ENCODE data around the gene PLD6.

Gene PLD6

GRCh38 chr17:17177176-17177575, 29.0 kb downstream of the PLD6 start:
- Mint-ChIP-seq H3K4me1 (peaks cover 98% of the 10 kb centered on the region), H3K9me3 (no peaks in the 10 kb centered on the region), H3K27me3 (no peaks in the 10 kb centered on the region), H3K27ac (peak overlapping the region; percentile 5 to 15), H3K4me3 (peak overlapping the region in 1 of 2 donors; percentile 51)
- no peak for ATAC-seq
- DNase-seq, result no peak

GRCh38 chr17:17176341-17176740, 29.8 kb downstream of the PLD6 start:
- ATAC-seq, result no peak
- peak overlapping the region in 1 of 2 donors; percentile 71 for H3K27ac Mint-ChIP-seq

GRCh38 chr17:17175917-17176316, 30.2 kb downstream of the PLD6 start:
- peaks cover 96% of the 10 kb centered on the region for H3K4me1 Mint-ChIP-seq
- H3K27me3 Mint-ChIP-seq, result no peaks in the 10 kb centered on the region
- no peaks in the 10 kb centered on the region for H3K9me3 Mint-ChIP-seq
- peak overlapping the region in 1 of 2 donors; percentile 51 for H3K4me3 Mint-ChIP-seq
- ATAC-seq (no peak), DNase-seq (no peak)
- peak overlapping the region in 1 of 2 donors; percentile 71 for H3K27ac Mint-ChIP-seq

More at GRCh38 chr17:17176341-17176740, 29.8 kb downstream of the PLD6 start:
- Mint-ChIP-seq H3K4me3 (peak overlapping the region in 1 of 2 donors; percentile 51), H3K27me3 (no peaks in the 10 kb centered on the region), H3K4me1 (peaks cover 96% of the 10 kb centered on the region), H3K9me3 (no peaks in the 10 kb centered on the region)
- DNase-seq, result no peak

DNA sequence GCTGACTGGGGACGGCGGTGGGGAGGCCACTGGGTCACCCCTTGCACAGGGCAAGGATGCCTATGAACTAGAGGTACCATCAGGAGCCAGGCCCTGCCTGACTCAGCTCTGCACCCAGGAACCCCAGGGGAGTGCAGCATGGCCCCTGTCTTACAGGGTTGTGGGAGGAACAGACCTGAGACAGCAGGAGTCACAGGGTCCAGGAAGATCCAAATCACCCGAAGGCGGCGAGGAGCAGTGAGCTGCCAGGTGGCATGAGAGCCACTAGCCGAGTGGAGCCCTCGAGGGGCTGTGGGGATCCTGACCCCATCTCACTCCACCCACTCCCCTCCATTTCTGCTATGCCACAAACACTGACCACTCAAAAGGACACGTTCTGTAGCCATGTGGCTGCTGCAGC, 30.8 kb downstream of the PLD6 start:
- DNase-seq (no peak), ATAC-seq (no peak)
- Mint-ChIP-seq H3K9me3 (no peaks in the 10 kb centered on the region), H3K4me1 (peaks cover 94% of the 10 kb centered on the region), H3K27me3 (no peaks in the 10 kb centered on the region), H3K4me3 (no peak overlapping the region), H3K27ac (peak overlapping the region in 1 of 2 donors; percentile 59)

GRCh38 chr17:17173921-17174320, 32.2 kb downstream of the PLD6 start:
- ATAC-seq (no peak), DNase-seq (no peak)
- Mint-ChIP-seq H3K9me3 (no peaks in the 10 kb centered on the region), H3K27ac (no peak overlapping the region), H3K4me1 (peaks cover 90% of the 10 kb centered on the region), H3K4me3 (no peak overlapping the region), H3K27me3 (no peaks in the 10 kb centered on the region)

DNA sequence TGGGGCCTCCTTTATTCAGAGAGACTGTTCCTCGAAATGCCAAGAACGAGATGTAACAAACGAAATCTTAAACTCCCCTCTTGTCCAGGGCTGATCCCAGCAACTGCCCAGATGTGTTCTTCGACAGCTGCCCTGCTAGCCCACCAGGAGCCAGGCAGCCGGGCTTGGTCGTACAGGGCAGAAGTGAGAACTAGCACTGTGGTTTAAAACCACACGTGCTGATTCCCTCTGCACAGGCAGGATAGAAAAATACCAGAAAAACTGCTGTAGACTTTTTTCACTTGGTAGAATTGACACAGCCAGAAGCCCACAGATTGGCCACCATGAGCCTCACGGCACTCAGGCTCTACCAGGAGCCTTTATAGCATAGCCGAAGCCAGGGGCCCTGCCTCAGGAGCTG, 33.1 kb downstream of the PLD6 start:
- H3K4me1 Mint-ChIP-seq, result peaks cover 89% of the 10 kb centered on the region
- H3K27me3 Mint-ChIP-seq, result no peaks in the 10 kb centered on the region
- H3K9me3 Mint-ChIP-seq, result no peaks in the 10 kb centered on the region
- ATAC-seq (peak; percentile 8), DNase-seq (no peak)
- H3K4me3 Mint-ChIP-seq, result no peak overlapping the region
- H3K27ac Mint-ChIP-seq, result peak overlapping the region in 1 of 2 donors; percentile 42

DNA sequence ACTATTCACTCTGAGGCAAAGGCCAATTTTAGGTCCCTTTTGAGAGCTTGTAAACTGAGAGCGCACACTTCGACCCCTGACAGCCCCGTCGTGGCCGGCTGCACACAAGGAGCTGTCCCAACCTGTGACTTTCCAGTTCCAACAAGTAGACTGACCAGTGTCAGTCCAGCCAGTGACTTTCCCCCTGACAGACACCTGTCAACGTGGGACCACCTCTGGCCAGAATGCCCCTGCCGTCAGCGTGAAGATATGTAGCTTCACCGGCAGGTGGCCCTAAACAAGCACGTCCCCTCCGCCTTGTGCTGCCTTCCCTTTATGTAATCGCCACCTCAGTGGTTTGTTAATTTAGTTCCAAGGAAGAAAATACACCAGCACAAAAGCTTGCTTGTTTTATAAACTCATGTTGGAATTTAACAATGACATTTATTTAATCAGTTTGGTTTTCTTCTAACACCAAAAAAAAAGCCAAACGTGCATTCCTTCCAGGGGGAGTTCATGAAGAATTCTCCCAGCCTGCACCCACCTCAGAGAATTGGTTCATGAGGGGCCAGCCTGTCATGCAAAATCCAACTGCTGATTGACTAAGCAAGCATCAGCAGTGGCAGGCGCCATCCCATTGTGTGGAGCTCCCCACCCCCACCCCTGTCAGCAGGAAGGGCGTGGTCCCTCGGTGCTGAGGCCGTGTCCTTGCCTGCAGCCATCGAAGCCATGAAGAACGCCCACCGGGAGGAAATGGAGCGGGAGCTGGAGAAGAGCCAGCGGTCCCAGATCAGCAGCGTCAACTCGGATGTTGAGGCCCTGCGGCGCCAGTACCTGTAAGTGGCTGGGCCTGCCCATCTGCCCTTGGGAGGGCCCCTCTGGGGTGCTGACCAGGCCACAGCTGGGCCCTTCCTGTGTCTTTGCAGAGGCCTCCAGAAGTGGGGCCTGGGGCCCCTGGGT, 33.9 kb downstream of the PLD6 start:
- H3K4me1 Mint-ChIP-seq, result peaks cover 84% of the 10 kb centered on the region
- DNase-seq (no peak), ATAC-seq (no peak)
- H3K27ac Mint-ChIP-seq, result peak overlapping the region; percentile 19 to 48
- no peak overlapping the region for H3K4me3 Mint-ChIP-seq
- H3K9me3 Mint-ChIP-seq, result no peaks in the 10 kb centered on the region
- no peaks in the 10 kb centered on the region for H3K27me3 Mint-ChIP-seq

DNA sequence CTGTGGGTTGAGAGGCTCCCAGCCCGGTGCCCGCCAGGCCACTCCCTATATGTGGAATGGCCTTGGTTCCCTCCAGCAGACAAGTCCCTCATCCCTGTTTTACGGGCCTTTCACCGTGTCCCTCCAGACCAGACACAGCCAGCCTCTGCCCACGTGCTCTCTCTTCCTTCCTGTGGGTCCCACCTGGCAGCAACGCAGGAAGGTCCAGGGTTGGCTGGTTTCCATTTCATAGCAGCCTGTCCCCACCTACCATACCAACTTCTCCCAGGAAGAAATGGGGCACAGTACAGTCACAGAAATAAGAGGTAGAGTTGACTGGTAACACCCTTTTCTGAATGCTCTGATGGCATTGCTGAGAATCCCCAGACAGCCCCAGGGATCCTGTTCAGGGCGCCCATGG, 34.9 kb downstream of the PLD6 start:
- DNase-seq (no peak), ATAC-seq (no peak)
- Mint-ChIP-seq H3K9me3 (no peaks in the 10 kb centered on the region), H3K27me3 (no peaks in the 10 kb centered on the region), H3K4me3 (no peak overlapping the region), H3K4me1 (peaks cover 77% of the 10 kb centered on the region), H3K27ac (peak overlapping the region; percentile 65 to 78)

- no peaks in the 10 kb centered on the region for H3K9me3 Mint-ChIP-seq
- no peak overlapping the region for H3K27ac Mint-ChIP-seq
- DNase-seq (no peak), ATAC-seq (no peak)
- no peak overlapping the region for H3K4me3 Mint-ChIP-seq
- H3K27me3 Mint-ChIP-seq, result no peaks in the 10 kb centered on the region
- peaks cover 69% of the 10 kb centered on the region for H3K4me1 Mint-ChIP-seq
These were observed 35.7 kb downstream of the PLD6 start for GRCh38 chr17:17170346-17170985.

DNA sequence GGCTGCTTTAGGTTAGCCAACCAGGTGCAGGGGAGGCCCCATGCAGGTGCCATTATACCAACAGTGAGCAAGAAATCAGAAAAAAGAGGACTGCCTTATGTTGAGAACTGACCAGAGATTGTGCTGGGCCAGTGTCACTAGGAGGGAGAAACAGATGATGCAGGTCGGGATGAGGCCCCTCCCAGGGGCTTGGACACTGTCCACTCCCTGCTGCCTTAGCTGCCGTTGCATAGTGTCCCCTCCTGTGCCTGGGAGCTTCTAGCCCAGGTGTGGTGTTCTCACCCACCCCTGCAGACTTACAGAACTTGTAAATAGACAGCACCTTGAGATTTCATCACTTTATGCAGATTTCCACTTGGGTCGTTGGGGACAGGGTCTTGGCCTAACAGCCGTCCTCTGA, 36.7 kb downstream of the PLD6 start:
- no peak for ATAC-seq
- Mint-ChIP-seq H3K9me3 (no peaks in the 10 kb centered on the region), H3K4me3 (no peak overlapping the region), H3K27me3 (no peaks in the 10 kb centered on the region), H3K4me1 (peaks cover 59% of the 10 kb centered on the region), H3K27ac (peak overlapping the region in 1 of 2 donors; percentile 34)
- no peak for DNase-seq

- peaks cover 51% of the 10 kb centered on the region for H3K4me1 Mint-ChIP-seq
- H3K4me3 Mint-ChIP-seq, result no peak overlapping the region
- ATAC-seq (no peak), DNase-seq (no peak)
- no peaks in the 10 kb centered on the region for H3K9me3 Mint-ChIP-seq
- no peaks in the 10 kb centered on the region for H3K27me3 Mint-ChIP-seq
- peak overlapping the region in 1 of 2 donors; percentile 84 for H3K27ac Mint-ChIP-seq
These were observed 37.7 kb downstream of the PLD6 start for GRCh38 chr17:17168401-17168800.

DNA sequence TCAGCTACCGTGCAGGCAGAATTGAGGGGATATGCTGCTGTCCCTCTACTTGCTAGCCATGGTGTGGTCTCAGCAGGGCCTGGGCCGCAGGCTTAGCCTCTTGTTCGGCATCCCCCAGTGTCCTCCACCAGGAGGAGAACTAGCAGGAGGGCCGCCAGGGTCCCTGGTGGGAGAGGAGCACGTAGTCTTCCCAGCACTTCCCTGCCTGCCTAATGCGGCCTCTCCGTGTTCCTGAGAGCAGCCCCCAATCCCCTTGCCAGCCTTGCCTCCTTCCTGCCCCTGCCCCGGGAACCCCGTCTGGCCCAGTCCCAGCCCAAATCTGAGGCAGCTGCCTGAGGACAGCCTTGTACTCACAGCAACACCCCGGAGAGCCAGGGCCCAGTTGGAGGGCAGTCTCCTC, 38.1 kb downstream of the PLD6 start:
- Mint-ChIP-seq H3K27me3 (no peaks in the 10 kb centered on the region), H3K4me3 (no peak overlapping the region), H3K9me3 (no peaks in the 10 kb centered on the region), H3K27ac (peak overlapping the region in 1 of 2 donors; percentile 84), H3K4me1 (peaks cover 46% of the 10 kb centered on the region)
- DNase-seq, result no peak
- no peak for ATAC-seq

DNA sequence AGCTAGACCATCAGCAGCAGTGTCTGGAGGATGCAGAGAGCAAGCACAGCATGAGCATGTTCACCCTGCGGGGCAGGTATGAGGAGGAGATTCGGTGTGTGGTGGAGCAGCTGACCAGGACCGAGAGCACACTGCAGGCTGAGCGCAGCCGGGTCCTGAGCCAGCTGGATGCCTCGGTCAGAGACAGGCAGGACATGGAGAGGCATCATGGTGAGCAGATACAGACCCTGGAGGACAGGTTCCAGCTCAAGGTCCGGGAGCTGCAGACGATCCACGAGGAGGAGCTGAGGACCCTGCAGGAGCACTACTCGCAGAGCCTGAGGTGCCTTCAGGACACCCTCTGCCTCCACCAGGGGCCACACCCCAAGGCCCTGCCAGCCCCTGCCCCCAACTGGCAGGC, 38.8 kb downstream of the PLD6 start:
- H3K27me3 Mint-ChIP-seq, result no peaks in the 10 kb centered on the region
- no peak for DNase-seq
- ATAC-seq, result no peak
- H3K27ac Mint-ChIP-seq, result peak overlapping the region; percentile 50 to 55
- no peaks in the 10 kb centered on the region for H3K9me3 Mint-ChIP-seq
- peaks cover 40% of the 10 kb centered on the region for H3K4me1 Mint-ChIP-seq
- H3K4me3 Mint-ChIP-seq, result no peak overlapping the region

DNA sequence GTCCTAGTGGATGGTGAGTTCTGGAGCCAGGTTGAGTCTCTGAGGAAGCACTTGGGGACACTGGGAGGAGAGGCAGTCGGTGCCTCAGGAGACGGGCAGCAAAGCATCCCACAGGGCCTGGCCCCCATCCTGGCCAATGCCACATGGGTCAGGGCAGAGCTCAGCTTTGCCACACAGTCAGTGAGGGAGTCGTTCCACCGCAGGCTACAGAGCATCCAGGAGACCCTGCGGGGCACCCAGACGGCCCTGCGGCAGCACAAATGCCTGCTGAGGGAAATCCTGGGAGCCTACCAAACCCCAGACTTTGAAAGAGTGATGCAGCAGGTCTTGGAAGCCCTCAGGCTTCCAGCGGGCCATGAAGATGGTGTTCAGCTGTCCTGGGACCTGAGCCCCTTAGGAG, 39.7 kb downstream of the PLD6 start:
- Mint-ChIP-seq H3K4me3 (no peak overlapping the region), H3K27ac (no peak overlapping the region), H3K27me3 (no peaks in the 10 kb centered on the region), H3K9me3 (no peaks in the 10 kb centered on the region), H3K4me1 (peaks cover 33% of the 10 kb centered on the region)
- DNase-seq (no peak), ATAC-seq (no peak)

DNA sequence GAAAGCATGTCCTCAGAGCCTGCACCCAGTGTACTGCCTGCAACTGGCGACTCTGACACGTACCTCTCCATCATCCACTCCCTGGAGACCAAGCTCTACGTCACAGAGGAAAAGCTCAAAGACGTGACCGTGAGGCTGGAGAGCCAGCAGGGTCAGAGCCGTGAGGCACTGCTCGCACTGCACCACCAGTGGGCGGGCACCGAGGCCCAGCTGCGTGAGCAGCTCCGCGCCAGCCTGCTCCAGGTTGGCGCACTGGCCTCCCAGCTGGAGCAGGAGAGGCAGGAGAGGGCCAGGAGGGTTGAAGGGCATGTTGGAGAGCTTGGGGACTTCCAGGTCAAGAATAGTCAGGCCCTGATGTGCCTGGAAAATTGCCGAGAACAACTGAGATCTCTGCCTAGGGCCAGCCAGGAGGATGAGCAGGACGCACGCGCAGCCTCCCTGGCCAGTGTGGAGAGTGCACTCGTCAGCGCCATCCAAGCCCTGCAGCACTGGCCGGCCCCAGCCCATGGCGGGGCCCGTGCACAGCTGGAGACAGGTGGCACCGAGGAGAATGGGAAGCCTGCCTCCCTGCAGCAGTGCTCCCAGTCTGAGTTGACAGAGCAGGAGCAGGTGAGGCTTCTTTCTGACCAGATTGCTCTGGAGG, 40.3 kb downstream of the PLD6 start:
- no peaks in the 10 kb centered on the region for H3K27me3 Mint-ChIP-seq
- H3K4me3 Mint-ChIP-seq, result no peak overlapping the region
- ATAC-seq (no peak), DNase-seq (no peak)
- H3K4me1 Mint-ChIP-seq, result peaks cover 27% of the 10 kb centered on the region
- H3K27ac Mint-ChIP-seq, result no peak overlapping the region
- no peaks in the 10 kb centered on the region for H3K9me3 Mint-ChIP-seq

GRCh38 chr17:17164676-17165075, 41.5 kb downstream of the PLD6 start:
- H3K4me3 Mint-ChIP-seq, result no peak overlapping the region
- no peak for ATAC-seq
- peaks cover 22% of the 10 kb centered on the region for H3K4me1 Mint-ChIP-seq
- H3K9me3 Mint-ChIP-seq, result no peaks in the 10 kb centered on the region
- H3K27me3 Mint-ChIP-seq, result no peaks in the 10 kb centered on the region
- no peak for DNase-seq
- H3K27ac Mint-ChIP-seq, result peak overlapping the region in 1 of 2 donors; percentile 67
